HepG2 (cell line): ENCODE results near the gene WDR45B.

Experiments
- ASH2L ChIP-seq: fragments of 300-600, 200-600 bp; sonication (generic); IDR thresholded peaks from 2 replicates; pipeline ENCODE4 v1.7.0; 2017; ENCODE audit warnings: low read depth, mild to moderate bottlenecking, moderate library complexity, mixed read lengths, low read length; ENCODE audit not compliant: insufficient read length
- BHLHE40 ChIP-seq: IDR thresholded peaks from 2 replicates; pipeline ENCODE4 v1.6.1; 2011; ENCODE audit warnings: low read length, improper control_type of control experiment
- CTCF ChIP-seq: sonication (generic); formaldehyde crosslinking; IDR thresholded peaks from 2 replicates; pipeline ENCODE4 v1.5.0; 2020; ENCODE audit warnings: mild to moderate bottlenecking, missing genetic modification reagents, moderate library complexity
- GLMP ChIP-seq: sonication (generic); formaldehyde crosslinking; IDR thresholded peaks from 2 replicates; pipeline ENCODE4 v1.9.0; 2021; ENCODE audit warnings: missing genetic modification reagents, mild to moderate bottlenecking, borderline replicate concordance
- KDM6A ChIP-seq: IDR thresholded peaks from 2 replicates; pipeline ENCODE4 v1.6.1; 2016; ENCODE audit warnings: low read depth
- MXI1 ChIP-seq: IDR thresholded peaks from 3 replicates; pipeline ENCODE4 v1.6.1; 2012; ENCODE audit warnings: low read depth, low read length, inconsistent platforms, borderline replicate concordance
- PCBP1 ChIP-seq: fragments of 200-400 bp; formaldehyde crosslinking; IDR thresholded peaks from 2 replicates; pipeline ENCODE4 v1.6.1; 2017; ENCODE audit warnings: mild to moderate bottlenecking, low read depth, low read length, borderline replicate concordance
- PHF20 ChIP-seq: sonication (generic); formaldehyde crosslinking; IDR thresholded peaks from 2 replicates; pipeline ENCODE4 v1.5.0; 2020; ENCODE audit warnings: mild to moderate bottlenecking, missing genetic modification reagents
- POLR2AphosphoS5 ChIP-seq: IDR thresholded peaks from 2 replicates; pipeline ENCODE4 v1.6.1; 2012; ENCODE audit warnings: low read depth, low read length

- TF ChIP-seq PCBP1 (no peak), ASH2L (no peak), CTCF (CRISPR knock-in tag) (no peak), BHLHE40 (no peak), KDM6A (CRISPR knock-in tag) (no peak), PHF20 (no peak), MXI1 (no peak), GLMP (CRISPR knock-in tag) (no peak), POLR2AphosphoS5 (no peak)
Measured at GRCh38 chr17:82600731-82601446, 47.4 kb downstream of the WDR45B start.
